ENCODE measurements around the gene ZNF766.

DNA sequence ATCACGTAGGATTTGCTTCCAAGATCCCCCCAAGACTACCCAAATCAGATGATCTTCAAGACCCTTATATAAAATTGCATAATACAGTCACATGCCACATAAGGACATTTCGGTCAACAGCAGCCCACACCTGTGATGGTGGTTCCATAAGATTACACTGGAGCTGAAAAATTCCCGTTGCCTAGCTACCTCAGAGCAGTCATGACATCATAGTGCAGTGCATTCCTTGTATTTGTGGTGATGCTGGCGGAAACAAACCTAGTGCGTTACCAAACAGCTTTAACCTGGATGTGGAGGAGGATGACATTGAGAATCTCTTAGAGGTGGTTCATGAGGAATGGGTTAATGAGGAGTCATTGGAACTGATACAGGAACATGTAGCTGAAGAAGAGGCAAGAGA is 4.8 kb downstream of the ZNF766 start:
- TF ChIP-seq EZH2 (IDR thresholded peaks at IDR 0.05; ENCODE audit: insufficient read depth, poor library complexity, severe bottlenecking) (no peak), EZH2phosphoT487 (IDR thresholded peaks at IDR 0.05; ENCODE audit: insufficient read depth, low read depth) (no peak)

Measured in GM23248 (cell line).